ENCODE results near the gene FAR2.

GRCh38 chr12:29374913-29375312, 225.8 kb downstream of the FAR2 start:
- TF ChIP-seq CTCF (IDR thresholded peaks at IDR 0.05; ENCODE audit: low read depth, low read length, missing input control), result no peak
- TF ChIP-seq TAF1 (conservative IDR thresholded peaks at IDR 0.05), result no peak
- TF ChIP-seq SP1 (IDR thresholded peaks at IDR 0.05), result no peak
- TF ChIP-seq REST (IDR thresholded peaks at IDR 0.05), result no peak
- no peak for TF ChIP-seq ZBTB33 (IDR thresholded peaks at IDR 0.05)
- no peak for TF ChIP-seq GABPA (IDR thresholded peaks at IDR 0.05 in 1 of 2, conservative IDR thresholded peaks at IDR 0.05 in 1 of 2)
- no peak for TF ChIP-seq RAD21 (IDR thresholded peaks at IDR 0.05)
- TF ChIP-seq FOXA1 (IDR thresholded peaks at IDR 0.05), result no peak
- TF ChIP-seq MAX (IDR thresholded peaks at IDR 0.05), result no peak
- TF ChIP-seq RXRA (IDR thresholded peaks at IDR 0.05), result no peak
